ENCODE data around the gene CIPC. TPM values are rescaled to one million over a fixed set of nuclear protein-coding genes. Genes with fewer than 3 reads are reported as not detected.

Gene CIPC
- total RNA-seq, 1 experiment from 2014 or later: 20.6 TPM

DNA sequence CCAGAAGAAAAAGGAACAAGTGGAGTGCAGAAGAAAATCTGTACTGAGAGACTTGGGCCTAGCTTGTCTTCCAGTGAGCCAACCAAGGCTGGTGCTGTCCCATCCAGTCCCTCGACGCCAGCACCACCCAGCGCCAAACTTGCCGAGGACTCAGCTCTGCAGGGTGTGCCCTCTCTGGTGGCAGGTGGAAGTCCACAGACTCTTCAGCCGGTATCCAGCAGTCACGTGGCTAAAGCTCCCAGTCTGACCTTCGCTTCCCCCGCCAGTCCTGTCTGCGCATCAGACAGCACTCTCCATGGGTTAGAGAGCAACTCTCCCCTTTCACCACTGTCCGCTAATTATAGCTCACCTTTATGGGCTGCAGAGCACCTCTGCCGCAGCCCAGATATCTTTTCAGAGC lies 15.6 kb downstream of the CIPC start:
- ATAC-seq (peak; percentile 61; the same call in 1 of the 2 replicates), DNase-seq (ENCODE audit: low read depth, low spot score) (no peak)
- Histone ChIP-seq H3K36me3 (ENCODE audit: control insufficient read depth in 1 of 2, insufficient read depth in 2 of 2, low read length in 2 of 2) (peaks cover 7 to 32% of the 10 kb centered on the region in 2 experiments; a peak in 2 of 4 replicates), H3K9ac (ENCODE audit: low read length) (no peak overlapping the region), H3K27me3 (ENCODE audit: insufficient read depth, low read length) (no peaks in the 10 kb centered on the region), H4K20me1 (ENCODE audit: insufficient read depth) (no peaks in the 10 kb centered on the region), H3K4me1 (ENCODE audit: control insufficient read depth in 1 of 2, insufficient read depth in 2 of 2, low read length in 2 of 2) (no peaks in the 10 kb centered on the region), H3K4me2 (ENCODE audit: low read length) (no peak overlapping the region), H3K9me2 (ENCODE audit: insufficient read depth) (no peaks in the 10 kb centered on the region), H3K79me2 (ENCODE audit: insufficient read depth, low read length) (peaks cover 6% of the 10 kb centered on the region; the same call in 1 of the 2 replicates), H3K4me3 (replicated peaks in 1 of 2; ENCODE audit: low read depth in 1 of 2, low read length in 2 of 2) (no peak overlapping the region), H3K27ac (ENCODE audit: low read depth, low read length) (no peak overlapping the region), H3K9me3 (ENCODE audit: control insufficient read depth in 1 of 2, insufficient read depth in 1 of 2, low read depth in 1 of 2, low read length in 2 of 2) (no peaks in the 10 kb centered on the region), H2AFZ (ENCODE audit: low read depth, low read length, poor library complexity, severe bottlenecking) (no peak overlapping the region)
- POLR2A ChIA-PET: no interaction called here
- intact Hi-C loops (cut with micrococcal nuclease): no loop called here
- RAD21 ChIA-PET (ENCODE audit: low non-redundant PET in 1 of 2, low total read pairs in 2 of 2, uncharacterized antibody in 2 of 2, unreplicated experiment in 2 of 2): no interaction called here
- CTCF ChIA-PET: interaction anchor here (0.5 kb wide), 1 partner anchor 34 kb away, joined by 3 read pairs; no protein-coding TSS in a partner anchor
- TF ChIP-seq RAD21 (IDR thresholded peaks at IDR 0.05; ENCODE audit: low read depth) (no peak), POLR2A (IDR thresholded peaks at IDR 0.05; ENCODE audit: borderline replicate concordance, extremely low read depth, insufficient read depth, insufficient read length) (no peak), SRF (IDR thresholded peaks at IDR 0.05; ENCODE audit: low read depth) (no peak), EZH2phosphoT487 (IDR thresholded peaks at IDR 0.05; ENCODE audit: borderline replicate concordance) (no peak), ZNF274 (IDR thresholded peaks at IDR 0.05; ENCODE audit: low read depth, low read length) (no peak)
- BruUV-seq (replicated peaks): no TSS peak

DNA sequence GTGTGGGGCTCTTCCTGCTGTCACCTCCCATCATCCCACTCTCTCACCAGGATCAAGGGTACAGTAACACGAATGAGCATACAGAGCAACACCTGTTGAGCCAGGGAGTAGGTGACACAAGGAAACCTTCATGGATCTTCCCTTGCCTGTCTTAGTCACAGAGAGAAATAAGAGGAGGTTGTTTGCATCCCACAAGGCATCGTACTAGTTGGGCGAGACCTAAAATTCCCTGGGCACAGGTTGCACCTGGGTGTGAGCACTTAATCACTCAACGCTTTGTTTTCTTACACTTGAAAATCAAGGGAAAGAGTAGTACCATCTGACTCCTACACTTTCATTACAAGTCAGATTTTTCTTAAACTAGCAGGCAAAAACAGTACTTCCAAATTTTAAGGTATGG lies 16.6 kb downstream of the CIPC start:
- H2AFZ ChIP-seq (ENCODE audit: low read depth, low read length, poor library complexity, severe bottlenecking): no peak overlapping the region
- H3K27me3 ChIP-seq (ENCODE audit: insufficient read depth, low read length): no peaks in the 10 kb centered on the region
- no peaks in the 10 kb centered on the region for H3K9me2 ChIP-seq (ENCODE audit: insufficient read depth)
- no peak overlapping the region for H3K27ac ChIP-seq (ENCODE audit: low read depth, low read length)
- CTCF ChIA-PET: no interaction called here
- no peak for DNase-seq (ENCODE audit: low read depth, low spot score)
- no peaks in the 10 kb centered on the region for H4K20me1 ChIP-seq (ENCODE audit: insufficient read depth)
- H3K79me2 ChIP-seq (ENCODE audit: insufficient read depth, low read length): no peaks in the 10 kb centered on the region
- TF ChIP-seq EZH2 (IDR thresholded peaks at IDR 0.05) (no peak), CTCF (IDR thresholded peaks at IDR 0.05 in 2 of 3, conservative IDR thresholded peaks at IDR 0.05 in 1 of 3; ENCODE audit: borderline replicate concordance in 1 of 3, insufficient read depth in 1 of 3, low read depth in 2 of 3, low read length in 2 of 3) (no peak), JUND (IDR thresholded peaks at IDR 0.05) (no peak), EGR1 (IDR thresholded peaks at IDR 0.05; ENCODE audit: low read depth) (no peak), SIN3A (IDR thresholded peaks at IDR 0.05; ENCODE audit: low read depth) (no peak), CEBPB (IDR thresholded peaks at IDR 0.05; ENCODE audit: low read depth) (no peak), TCF7L2 (IDR thresholded peaks at IDR 0.05; ENCODE audit: borderline replicate concordance, extremely low read depth, insufficient read depth, insufficient read length) (no peak), ATF3 (IDR thresholded peaks at IDR 0.05) (no peak), SP1 (IDR thresholded peaks at IDR 0.05; ENCODE audit: low read depth) (no peak), FOSL1 (IDR thresholded peaks at IDR 0.05; ENCODE audit: low read depth) (no peak), ELF1 (IDR thresholded peaks at IDR 0.05; ENCODE audit: borderline replicate concordance, low read depth) (no peak), ZNF274 (IDR thresholded peaks at IDR 0.05; ENCODE audit: low read depth, low read length) (no peak), YY1 (IDR thresholded peaks at IDR 0.05; ENCODE audit: extremely low read depth, insufficient replicate concordance, low read depth, low read length) (no peak), CBX3 (IDR thresholded peaks at IDR 0.05; ENCODE audit: low read depth) (no peak)
- POLR2A ChIA-PET: no interaction called here
- ATAC-seq: no peak
- RAD21 ChIA-PET (ENCODE audit: low non-redundant PET in 1 of 2, low total read pairs in 2 of 2, uncharacterized antibody in 2 of 2, unreplicated experiment in 2 of 2): no interaction called here
- no peak overlapping the region for H3K4me3 ChIP-seq (replicated peaks in 1 of 2; ENCODE audit: low read depth in 1 of 2, low read length in 2 of 2)
- H3K4me1 ChIP-seq (ENCODE audit: control insufficient read depth in 1 of 2, insufficient read depth in 2 of 2, low read length in 2 of 2): no peaks in the 10 kb centered on the region
- no peak overlapping the region for H3K9ac ChIP-seq (ENCODE audit: low read length)
- no peaks in the 10 kb centered on the region for H3K9me3 ChIP-seq (ENCODE audit: control insufficient read depth in 1 of 2, insufficient read depth in 1 of 2, low read depth in 1 of 2, low read length in 2 of 2)
- peaks cover 7 to 32% of the 10 kb centered on the region in 2 experiments; a peak in 2 of 4 replicates for H3K36me3 ChIP-seq (ENCODE audit: control insufficient read depth in 1 of 2, insufficient read depth in 2 of 2, low read length in 2 of 2)
- BruUV-seq (replicated peaks): no TSS peak
- no peak overlapping the region for H3K4me2 ChIP-seq (ENCODE audit: low read length)
- intact Hi-C loops (cut with micrococcal nuclease): no loop called here
